ENCODE results near the gene C17orf107.

DNA sequence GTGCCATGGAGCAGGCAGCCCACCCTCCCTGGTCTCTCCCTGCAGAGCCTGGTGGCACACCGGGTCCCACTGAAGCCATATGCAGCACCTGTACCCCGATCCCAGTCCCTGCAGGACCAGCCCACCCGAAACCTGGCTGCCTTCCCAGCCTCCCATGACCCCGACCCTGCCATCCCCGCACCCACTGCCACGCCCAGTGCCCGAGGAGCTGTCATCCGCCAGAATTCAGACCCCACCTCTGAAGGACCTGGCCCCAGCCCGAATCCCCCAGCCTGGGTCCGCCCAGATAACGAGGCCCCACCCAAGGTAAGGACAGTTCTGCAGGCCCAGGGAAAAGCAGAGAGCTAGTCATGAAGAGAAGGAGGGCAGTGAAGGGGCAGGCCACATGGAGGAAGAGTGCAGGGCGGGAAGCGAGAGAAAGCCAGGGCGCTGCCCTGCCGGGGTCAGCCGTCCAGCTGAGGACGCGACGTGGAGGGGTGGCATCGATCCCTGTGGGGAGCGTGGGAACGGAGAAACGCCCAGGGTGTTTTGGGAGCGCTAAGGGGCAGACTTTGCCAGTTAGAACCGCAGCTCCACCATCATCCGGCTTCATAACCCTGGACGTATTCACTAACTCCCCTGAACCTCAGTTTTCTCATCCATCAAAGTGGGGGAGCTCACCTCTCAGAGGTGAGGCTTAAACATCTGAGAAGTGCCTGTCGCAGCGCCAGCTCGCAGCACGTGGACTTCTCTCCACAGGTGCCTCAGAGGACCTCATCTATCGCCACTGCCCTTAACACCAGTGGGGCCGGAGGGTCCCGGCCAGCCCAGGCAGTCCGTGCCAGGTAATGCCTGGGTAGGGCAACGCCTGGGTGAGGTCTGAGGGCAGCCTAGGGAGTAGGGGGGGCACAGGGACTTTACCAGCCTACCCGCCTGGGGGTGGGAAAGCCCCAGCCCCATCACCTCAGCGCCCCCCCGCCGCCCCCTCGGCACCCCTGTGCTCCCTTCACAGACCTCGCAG, 7.6 kb upstream of the C17orf107 start:
- TF ChIP-seq, protein P1, sequence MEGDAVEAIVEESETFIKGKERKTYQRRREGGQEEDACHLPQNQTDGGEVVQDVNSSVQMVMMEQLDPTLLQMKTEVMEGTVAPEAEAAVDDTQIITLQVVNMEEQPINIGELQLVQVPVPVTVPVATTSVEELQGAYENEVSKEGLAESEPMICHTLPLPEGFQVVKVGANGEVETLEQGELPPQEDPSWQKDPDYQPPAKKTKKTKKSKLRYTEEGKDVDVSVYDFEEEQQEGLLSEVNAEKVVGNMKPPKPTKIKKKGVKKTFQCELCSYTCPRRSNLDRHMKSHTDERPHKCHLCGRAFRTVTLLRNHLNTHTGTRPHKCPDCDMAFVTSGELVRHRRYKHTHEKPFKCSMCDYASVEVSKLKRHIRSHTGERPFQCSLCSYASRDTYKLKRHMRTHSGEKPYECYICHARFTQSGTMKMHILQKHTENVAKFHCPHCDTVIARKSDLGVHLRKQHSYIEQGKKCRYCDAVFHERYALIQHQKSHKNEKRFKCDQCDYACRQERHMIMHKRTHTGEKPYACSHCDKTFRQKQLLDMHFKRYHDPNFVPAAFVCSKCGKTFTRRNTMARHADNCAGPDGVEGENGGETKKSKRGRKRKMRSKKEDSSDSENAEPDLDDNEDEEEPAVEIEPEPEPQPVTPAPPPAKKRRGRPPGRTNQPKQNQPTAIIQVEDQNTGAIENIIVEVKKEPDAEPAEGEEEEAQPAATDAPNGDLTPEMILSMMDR (conservative IDR thresholded peaks at IDR 0.05; ENCODE audit: low read length): no peak
- no peak for TF ChIP-seq EZH2phosphoT487 (IDR thresholded peaks at IDR 0.05; ENCODE audit: borderline replicate concordance, low read depth, low read length)

All from OCI-LY7 (cell line).